ENCODE results near the gene HCRT.

Gene HCRT

GRCh38 chr17:42165751-42166150 is 19.5 kb downstream of the HCRT start:
- no peaks in the 10 kb centered on the region for H3K9me3 ChIP-seq (ENCODE audit: control insufficient read depth, insufficient read depth, low read length)
- H3K9me2 ChIP-seq (replicated peaks; ENCODE audit: control insufficient read depth, low read length): no peaks in the 10 kb centered on the region
- TF ChIP-seq CTCF (IDR thresholded peaks at IDR 0.05; ENCODE audit: low read depth, low read length, poor library complexity, severe bottlenecking): no peak
- no peak for TF ChIP-seq EZH2phosphoT487 (IDR thresholded peaks at IDR 0.05; ENCODE audit: borderline replicate concordance, low read length)
- no peaks in the 10 kb centered on the region for H3K79me2 ChIP-seq (ENCODE audit: control insufficient read depth, low read length)
- no peak overlapping the region for H3K4me3 ChIP-seq (ENCODE audit: low read length)
- no peaks in the 10 kb centered on the region for H3F3A ChIP-seq (ENCODE audit: control insufficient read depth, insufficient read depth)
- H3K4me2 ChIP-seq (ENCODE audit: low read length): no peak overlapping the region
- H3K27me3 ChIP-seq (ENCODE audit: control insufficient read depth, low read length): no peaks in the 10 kb centered on the region
- no peaks in the 10 kb centered on the region for H3K36me3 ChIP-seq (ENCODE audit: control insufficient read depth, low read length)
- H4K20me1 ChIP-seq (ENCODE audit: control insufficient read depth, insufficient read depth, low read depth, low read length): no peaks in the 10 kb centered on the region
- H3K27ac ChIP-seq (ENCODE audit: low read depth, low read length): no peak overlapping the region
- no peaks in the 10 kb centered on the region for H3K4me1 ChIP-seq (ENCODE audit: control insufficient read depth, low read length)

- H3K4me2 ChIP-seq (ENCODE audit: low read length): no peak overlapping the region
- H3K27me3 ChIP-seq (ENCODE audit: control insufficient read depth, low read length): no peaks in the 10 kb centered on the region
- H4K20me1 ChIP-seq (ENCODE audit: control insufficient read depth, insufficient read depth, low read depth, low read length): no peaks in the 10 kb centered on the region
- H3K9me3 ChIP-seq (ENCODE audit: control insufficient read depth, insufficient read depth, low read length): no peaks in the 10 kb centered on the region
- H3K36me3 ChIP-seq (ENCODE audit: control insufficient read depth, low read length): no peaks in the 10 kb centered on the region
- H3K27ac ChIP-seq (ENCODE audit: low read depth, low read length): no peak overlapping the region
- no peaks in the 10 kb centered on the region for H3K79me2 ChIP-seq (ENCODE audit: control insufficient read depth, low read length)
- no peaks in the 10 kb centered on the region for H3K4me1 ChIP-seq (ENCODE audit: control insufficient read depth, low read length)
- no peaks in the 10 kb centered on the region for H3F3A ChIP-seq (ENCODE audit: control insufficient read depth, insufficient read depth)
- no peak overlapping the region for H3K4me3 ChIP-seq (ENCODE audit: low read length)
- H3K9me2 ChIP-seq (replicated peaks; ENCODE audit: control insufficient read depth, low read length): no peaks in the 10 kb centered on the region
- TF ChIP-seq CTCF (IDR thresholded peaks at IDR 0.05; ENCODE audit: low read depth, low read length, poor library complexity, severe bottlenecking) (no peak), EZH2phosphoT487 (IDR thresholded peaks at IDR 0.05; ENCODE audit: borderline replicate concordance, low read length) (no peak)
Observed at GRCh38 chr17:42163696-42164407, 21.4 kb downstream of the HCRT start.

- Histone ChIP-seq H3K79me2 (ENCODE audit: control insufficient read depth, low read length) (no peaks in the 10 kb centered on the region), H3K9me3 (ENCODE audit: control insufficient read depth, insufficient read depth, low read length) (no peaks in the 10 kb centered on the region), H3K36me3 (ENCODE audit: control insufficient read depth, low read length) (no peaks in the 10 kb centered on the region), H3F3A (ENCODE audit: control insufficient read depth, insufficient read depth) (no peaks in the 10 kb centered on the region), H3K9me2 (replicated peaks; ENCODE audit: control insufficient read depth, low read length) (no peaks in the 10 kb centered on the region), H4K20me1 (ENCODE audit: control insufficient read depth, insufficient read depth, low read depth, low read length) (no peaks in the 10 kb centered on the region), H3K4me1 (ENCODE audit: control insufficient read depth, low read length) (no peaks in the 10 kb centered on the region), H3K4me3 (ENCODE audit: low read length) (no peak overlapping the region), H3K4me2 (ENCODE audit: low read length) (no peak overlapping the region), H3K27ac (ENCODE audit: low read depth, low read length) (no peak overlapping the region), H3K27me3 (ENCODE audit: control insufficient read depth, low read length) (no peaks in the 10 kb centered on the region)
- peak; percentile 95 for TF ChIP-seq CTCF (IDR thresholded peaks at IDR 0.05; ENCODE audit: low read depth, low read length, poor library complexity, severe bottlenecking)
- no peak for TF ChIP-seq EZH2phosphoT487 (IDR thresholded peaks at IDR 0.05; ENCODE audit: borderline replicate concordance, low read length)
Observed at GRCh38 chr17:42163113-42163512, 22.1 kb downstream of the HCRT start.

Measured in DOHH2 (cell line).